Stimulated activated naive CD4-positive, alpha-beta T cell (primary cell): Measurements from ENCODE around the gene ZNF608.

ENCODE experiments used
- DNase-seq, 6 experiments: peaks; one replicate each; lab custom pipeline; 2025; lab: John Stamatoyannopoulos, UW

Gene ZNF608

DNA sequence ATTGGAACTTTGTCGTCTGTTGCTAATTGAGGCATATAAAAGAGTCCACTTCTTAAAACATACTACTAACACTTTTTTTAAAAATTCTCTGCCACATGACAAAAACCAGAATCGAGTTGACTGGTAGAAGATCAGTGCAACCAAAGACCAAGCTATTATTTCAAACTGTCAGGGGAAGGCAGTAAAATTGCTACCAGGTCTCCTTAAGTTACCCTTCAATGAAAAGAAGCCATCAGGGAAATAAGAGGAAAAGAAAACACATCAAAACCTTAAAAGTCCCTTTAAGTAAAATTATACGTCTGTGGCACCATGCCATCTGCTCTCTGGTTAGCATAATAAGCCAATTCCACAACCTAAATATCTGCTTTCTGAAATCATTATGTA lies 9.6 kb downstream of the ZNF608 start:
- no peak for DNase-seq

DNA sequence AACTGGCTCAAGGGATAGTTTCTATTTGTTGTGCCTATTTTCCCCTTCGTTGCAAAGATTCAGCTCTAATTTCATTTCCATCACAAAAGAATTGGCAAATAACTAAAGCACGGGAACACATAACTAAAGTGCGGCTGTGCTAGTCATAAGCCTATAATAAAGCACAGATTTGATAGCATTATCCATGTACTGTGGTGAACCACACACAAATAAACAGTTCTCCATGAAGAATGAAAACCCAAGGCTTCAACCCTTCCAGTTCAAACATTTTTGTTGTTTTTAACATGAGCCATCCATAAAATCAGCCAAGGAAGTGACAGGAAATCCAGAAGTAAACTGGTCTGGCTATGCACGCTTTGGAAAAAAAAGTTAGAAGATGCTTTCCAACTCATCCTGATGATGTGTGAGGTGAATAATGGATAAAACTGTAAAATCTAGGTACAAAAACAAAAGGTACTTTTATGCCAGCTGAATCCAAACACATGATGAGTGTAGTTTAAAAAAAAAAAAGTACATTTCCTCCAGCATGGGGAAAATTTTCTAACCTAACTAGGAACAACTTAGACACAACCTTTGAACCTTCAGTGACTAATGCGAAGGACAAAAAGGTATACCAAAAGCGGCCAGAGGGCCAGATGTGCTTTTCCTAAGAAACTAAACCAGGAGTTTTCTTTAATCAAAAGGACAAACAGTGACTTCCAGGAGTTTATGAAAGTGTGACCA lies 10.2 kb downstream of the ZNF608 start:
- no peak for DNase-seq

DNA sequence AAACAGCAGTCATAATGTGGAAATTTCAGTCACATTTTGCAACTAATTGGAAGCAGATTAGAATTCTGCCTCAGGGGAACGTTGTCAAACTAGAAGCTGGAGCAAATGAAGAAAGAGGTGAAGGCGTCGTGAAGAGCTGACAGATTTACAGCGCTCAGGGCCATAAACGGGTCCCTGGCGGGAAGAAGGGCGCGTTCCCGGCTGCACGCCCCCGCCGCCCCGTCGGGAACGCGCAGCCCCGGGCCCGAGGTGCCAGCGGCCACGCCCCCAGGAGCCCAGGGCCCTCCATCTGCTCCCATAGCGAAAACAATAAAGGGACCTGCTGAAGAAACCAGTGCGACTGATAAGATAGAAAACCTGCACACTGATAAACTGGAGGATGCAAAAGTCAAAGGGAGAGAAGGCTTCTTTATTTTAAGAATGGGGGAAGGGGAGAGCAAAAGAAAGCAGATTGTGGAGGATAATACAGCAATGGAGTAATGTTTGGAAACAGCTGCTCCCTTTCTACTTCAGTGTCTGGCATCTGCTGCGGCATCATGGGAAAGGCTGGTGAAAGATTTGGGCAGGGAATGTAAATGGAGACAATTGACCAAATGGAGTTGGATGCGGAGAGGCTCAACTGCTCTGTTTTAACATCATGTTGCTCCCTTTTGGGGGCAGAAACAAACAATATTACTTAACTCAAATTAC lies 11.1 kb downstream of the ZNF608 start:
- DNase-seq, result no peak

DNA sequence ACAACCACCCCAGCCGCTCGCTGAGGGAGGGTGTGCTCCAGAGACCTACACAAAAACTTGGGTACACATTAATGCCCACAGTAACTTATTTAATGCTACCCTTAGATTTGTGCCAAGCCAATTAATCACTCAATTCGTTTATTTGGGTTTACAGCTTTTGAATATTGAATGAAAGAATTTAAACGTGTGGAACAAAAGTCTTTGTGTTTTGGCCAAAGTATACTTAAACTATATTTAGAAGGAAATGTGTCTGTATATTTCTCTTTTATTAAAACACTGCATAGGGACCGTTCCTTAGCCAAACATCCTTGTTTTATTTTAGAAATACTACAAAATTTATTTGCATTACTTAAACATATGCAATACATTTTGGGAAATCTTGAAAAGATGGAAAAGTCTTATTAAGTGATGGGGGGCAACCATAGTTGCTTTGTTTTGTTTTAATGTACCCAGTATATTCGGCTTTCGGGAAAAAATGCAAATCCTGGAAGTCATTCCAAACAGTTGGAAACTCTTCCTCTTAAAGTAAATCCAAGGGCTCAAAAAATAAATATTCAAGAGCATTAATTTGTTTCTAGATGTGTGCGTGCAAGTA lies 11.8 kb downstream of the ZNF608 start:
- DNase-seq, result no peak

DNA sequence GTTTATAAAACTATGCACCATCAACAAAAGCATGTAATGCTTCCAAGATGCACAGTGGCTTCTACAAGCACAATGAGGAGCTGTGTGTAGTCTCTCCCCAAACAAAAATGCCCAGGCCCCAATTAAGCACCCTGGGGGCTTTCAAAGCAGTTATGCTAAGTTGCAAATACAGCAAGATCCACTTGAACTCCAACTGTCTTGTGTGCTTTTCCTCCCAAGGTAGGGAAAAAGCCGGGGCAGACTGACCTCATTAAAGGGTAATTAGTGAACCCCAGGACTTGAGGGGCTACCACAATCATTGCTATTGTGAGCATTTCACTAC lies 13.1 kb downstream of the ZNF608 start:
- no peak for DNase-seq

DNA sequence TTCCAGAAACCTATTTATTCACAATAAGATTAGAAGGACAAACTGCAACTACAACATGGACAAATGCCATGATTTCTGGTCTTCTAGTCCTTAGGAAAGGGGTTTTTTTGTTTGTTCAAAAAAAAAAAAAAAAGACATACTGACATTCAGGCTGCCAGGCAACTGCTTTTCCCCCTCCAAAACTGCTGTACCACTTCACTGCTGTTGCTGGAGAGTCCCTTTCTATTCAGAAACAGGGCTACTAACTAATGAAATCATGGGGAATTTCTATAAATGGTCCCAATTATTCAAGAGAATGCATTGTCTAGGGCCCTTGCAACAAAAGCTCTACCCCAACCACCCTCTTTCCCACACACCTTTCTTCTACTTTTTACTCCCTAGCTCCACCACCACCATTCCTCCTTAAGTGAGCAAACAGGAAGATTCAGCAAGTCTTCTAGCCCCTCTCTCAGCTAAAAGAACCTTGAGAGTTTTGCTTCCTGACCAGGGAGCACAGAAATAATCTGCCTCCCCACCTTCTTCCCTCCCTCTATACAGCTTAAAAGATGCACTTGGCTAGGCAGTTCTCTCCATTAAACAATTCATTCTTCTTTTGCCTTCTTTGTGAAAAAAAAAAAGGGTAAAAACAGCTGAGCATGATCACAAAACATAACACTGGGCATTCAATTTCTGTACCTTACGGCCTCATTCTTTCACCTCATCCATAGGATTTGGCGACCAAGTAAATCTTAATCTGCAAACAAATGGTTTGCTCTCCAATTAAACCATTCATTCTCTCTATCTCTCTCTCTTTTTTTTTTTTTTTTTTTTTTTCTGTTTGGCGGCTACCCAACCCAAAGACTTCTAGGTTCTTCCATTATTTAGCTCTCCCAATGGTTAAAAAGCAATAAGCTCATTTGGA lies 13.8 kb downstream of the ZNF608 start:
- DNase-seq, result no peak

DNA sequence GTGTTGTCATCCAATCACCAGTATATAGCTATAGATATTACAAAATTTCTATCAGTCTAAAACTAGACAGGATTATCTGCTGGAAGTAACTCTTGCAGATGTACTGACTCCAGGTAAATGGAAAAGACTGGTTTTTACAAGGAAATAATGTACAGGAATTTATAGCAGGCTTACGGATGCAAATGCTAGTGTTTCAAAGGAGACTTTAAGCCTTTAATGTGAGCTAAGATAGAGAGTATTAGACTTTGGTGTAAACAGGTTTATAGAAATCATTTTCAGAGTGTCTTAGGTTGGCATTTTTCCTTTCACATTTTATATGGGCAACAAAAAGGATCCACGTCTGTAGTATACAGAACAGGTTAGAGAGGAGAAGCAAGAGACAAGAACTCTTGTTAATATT lies 16.1 kb downstream of the ZNF608 start:
- DNase-seq, result no peak

DNA sequence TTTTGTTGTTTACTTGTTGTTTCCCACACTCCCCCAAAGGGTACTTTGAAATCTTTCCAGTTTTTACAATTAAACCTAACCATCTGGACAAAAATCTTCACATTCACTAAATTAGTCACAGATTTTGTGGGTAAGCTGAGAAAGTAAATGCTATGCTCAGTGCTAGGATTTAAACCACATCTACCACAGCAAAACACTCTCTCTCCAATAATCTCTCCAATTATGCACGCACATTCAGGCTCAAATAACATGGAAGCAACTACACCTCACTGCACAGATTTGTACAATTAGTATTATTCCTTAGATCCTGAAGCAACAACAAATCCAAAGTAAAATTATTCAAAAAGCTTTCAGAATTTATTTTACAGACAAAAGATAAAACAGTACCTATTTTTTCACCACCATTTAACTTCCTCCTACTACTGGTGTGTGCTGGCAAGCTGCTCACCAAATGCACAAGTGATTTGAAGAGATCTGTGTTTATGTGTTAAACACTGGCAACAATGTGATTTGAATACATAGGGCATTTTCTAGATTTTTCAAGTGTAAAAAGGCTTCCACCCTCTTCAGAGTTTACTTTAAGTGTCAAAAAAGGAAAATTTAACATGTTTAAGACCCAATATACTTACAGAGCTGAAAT lies 16.6 kb downstream of the ZNF608 start:
- no peak for DNase-seq

DNA sequence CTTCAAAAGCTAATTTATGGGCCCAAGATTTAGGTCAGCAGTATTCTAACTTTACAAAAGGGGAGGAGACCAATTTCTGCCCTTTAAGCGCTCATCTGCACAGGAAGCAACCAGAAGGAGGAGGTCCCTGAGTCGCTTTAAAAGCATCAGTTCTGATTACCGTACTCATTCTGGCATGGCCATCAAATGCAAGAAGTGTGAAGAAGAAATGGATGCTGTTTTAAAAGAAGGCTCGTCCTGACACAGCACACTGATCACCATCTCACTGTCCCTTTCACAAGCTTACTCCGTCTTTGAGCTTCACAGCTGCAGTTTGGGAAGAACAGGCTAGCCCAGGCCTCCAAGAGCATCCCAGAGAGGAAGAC lies 17.5 kb downstream of the ZNF608 start:
- no peak for DNase-seq

DNA sequence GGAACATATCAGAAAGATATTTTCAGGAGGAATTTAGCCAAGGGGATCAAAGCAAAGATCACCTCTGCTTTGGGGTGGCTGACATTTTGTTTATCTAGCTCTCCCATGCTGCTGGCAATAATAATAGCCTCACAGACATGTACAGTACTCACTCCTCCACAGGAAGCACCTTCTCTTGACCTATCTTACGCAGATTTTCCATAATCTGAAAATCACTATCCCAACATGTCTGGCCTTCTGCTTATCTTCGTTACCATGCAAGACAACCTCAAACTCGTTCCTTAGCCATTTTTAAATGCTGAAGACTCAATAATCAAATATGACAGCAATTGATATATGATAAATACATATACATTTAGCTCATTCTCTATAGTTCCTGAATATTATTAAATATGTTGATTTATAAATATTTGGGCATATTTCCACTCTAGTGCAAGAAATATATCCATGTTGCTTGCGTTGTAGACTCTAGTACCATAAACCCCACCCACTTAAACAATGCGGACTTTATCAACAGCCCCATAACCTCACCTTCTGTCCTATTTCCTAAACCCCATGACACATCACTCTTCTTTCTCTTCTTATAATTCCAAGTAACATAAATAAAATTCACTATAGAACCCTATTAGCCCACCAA lies 18.0 kb downstream of the ZNF608 start:
- no peak for DNase-seq

DNA sequence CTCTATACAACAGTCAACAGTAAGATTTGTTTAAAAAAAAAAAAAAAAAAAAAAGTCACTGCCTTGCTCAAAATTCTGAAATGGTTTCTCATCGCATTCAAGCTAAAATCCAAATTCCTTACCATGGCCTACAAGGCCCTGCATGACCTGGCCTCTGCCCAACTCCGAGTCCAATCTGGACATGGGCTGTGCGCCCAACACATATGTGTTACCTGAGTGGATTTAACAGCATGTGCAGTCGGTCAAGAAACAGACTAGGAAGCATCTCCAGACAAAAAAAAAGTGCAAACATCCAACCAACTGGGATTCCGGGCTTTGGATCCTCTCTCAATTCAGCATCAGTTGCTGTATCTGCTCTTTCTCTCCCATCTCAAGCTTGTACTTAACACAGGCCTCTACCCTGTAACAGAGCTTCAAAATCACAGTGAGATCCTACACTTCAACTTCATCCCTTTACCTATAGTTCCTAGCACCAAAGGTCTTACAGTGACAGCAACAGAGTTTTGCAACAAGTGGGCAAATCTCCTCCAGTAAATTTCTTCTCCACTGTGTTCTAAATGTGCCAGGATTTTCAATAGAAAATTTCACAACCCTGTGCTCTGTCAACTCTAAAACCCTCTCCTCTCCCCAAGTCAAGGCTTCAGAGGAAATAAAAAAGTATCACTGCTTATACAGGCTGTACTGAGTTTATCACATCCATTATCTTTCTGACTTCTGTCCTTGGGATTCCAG lies 19.6 kb downstream of the ZNF608 start:
- no peak for DNase-seq

DNA sequence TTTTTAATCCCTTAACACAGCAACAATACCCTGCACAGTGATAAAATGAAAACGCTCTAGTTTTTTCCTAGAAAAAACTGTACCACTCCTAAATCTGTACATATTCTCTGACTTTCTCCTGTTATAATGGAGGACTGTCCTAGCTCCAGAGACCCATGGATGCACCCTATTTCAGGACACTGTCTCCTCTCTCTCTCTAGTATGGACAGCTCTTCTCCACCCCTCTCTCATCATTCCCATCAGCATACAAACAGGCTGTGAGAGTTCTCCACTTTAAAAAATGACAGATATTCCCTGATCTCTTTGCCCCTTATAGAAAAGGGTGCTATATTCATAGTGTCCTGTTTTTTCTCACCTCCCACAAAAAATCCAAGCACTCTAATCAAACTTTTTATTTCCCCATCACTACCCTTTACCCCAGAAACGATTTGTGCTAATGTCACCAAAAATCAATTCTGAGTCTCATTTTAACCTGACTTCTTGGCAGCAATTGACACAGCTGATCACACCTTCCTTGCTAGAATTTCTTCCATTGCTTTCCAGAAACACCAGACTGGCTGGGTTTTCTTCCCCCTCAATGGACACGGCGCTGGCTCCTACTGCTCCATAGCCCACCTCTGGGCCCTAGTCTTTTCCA lies 20.7 kb downstream of the ZNF608 start:
- DNase-seq, result no peak

DNA sequence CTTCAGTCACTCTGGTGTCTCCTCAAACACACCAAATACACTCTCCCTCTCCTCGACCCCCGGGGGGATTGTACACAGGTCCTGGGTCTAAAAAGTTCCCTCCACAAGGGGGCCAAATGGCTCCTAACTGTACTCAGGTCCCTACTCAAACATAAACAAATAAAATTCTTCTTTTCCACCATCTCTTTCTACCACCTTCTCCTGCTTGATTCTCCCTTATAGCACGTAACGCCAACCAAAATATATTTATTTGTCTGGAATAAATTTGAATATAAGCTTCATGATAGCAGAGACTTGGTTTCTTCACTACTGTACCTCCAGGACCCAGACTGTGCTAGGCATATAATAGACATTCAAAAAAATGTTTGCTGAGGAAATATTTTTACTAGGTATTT lies 21.4 kb downstream of the ZNF608 start:
- no peak for DNase-seq

DNA sequence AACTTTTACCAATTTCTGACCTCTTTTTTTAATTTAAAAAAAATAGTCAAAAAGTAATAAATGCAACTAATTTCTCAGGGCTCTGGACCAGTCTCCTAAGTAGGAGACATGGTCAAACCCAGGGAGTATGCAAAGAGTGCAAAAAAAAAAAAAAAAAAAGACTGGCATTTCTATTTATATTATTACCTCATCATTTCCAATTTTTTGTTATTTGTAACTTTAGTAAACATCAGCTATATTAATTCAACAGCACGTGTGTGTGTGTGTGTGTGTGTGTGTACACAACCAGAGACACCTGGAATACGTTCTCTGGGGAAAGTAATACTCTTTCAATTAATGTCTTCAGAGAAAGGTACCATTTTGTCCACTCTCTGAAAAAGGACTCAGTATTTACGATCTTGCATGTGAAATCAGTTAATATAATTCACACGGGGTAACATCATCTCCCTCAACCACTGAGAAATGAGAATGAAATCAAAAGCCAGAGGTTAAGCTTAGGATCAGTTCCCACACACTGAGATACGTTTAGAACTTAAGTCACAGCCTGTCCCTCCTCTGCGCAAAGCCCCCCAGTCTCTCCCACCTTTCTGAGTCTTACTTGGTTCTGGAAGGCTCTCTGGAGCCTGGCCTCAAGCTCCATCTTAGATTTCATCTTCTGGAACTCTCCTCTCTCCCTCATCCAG lies 21.9 kb downstream of the ZNF608 start:
- no peak for DNase-seq

DNA sequence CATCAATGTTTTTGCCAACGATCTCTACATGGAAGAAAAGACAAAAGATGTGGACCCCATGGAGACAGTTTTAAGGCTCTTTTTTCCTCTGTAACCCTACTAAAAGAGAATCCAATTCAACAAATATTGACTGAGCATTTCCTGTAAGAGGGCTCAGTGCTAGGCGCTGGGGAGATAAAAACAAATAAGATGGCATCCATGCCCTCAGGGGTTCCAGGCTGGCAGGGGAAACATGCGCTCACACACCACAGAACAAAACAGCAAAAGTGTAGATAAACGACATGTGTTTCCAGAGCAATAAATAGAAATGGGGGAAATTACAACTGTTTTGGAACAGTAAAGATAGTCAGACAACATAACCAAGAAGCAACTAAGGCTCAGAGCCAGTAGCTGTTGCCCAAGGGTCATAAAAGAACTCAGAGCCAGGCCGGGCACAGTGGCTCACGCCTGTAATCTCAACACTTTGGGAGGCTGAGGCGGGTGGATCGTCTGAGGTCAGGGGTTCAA lies 25.2 kb downstream of the ZNF608 start:
- no peak for DNase-seq

DNA sequence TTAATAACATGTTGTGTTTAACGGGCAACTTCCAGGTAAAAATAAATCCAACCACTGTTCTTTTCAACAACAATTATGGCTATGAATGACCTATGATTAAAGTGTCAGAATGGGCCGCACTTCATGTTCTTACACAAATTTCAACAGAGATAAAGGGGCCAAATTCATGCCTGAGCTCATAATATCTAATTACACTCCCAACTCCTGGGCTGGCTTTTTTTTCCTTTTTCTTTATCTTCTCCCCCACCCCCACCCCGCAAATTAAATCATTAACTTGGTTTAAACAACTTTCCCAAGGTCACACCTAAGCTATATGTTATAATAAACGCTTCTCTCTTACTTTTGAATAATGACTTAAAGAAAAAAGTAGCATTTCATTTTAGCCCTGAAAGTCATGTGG lies 25.8 kb downstream of the ZNF608 start:
- no peak for DNase-seq

DNA sequence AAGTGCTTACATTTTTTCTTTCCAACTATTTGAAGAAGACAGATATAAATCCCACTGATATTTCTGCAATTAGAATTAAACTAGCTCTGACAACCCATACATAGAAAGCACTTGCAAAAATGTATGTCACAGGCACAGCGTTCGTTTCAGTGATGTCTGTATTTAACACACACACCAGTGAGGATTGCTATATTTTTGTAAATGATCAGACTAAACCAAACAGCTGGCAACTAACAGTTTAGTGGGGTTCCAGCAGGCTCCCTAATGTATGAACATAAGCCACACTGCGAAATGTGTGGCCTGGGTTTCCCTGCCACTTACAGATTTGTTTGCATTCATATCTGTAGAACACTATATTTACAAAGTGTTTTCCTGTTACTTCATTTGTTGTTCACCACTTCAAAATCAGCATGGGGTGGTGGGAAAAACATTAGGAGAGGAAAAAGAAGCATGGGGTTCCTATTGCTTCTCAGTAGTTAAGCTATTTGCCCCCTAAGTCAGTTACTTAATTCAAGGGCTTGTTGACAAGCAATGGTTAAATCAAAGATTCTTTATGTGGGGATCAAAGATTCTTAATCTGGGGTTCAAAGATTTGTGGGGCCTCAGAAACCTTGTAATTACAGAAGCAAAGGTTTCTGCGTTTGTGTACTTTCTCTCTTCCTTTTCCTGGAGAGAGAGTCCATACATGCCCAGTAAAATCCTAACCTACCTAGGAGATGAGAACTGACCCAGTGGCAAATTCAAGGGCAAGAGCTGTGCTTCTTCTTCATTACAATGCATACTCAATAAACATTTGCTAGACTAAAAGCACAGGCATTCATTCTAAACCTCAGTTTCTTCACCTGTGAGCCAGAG lies 27.1 kb downstream of the ZNF608 start:
- no peak for DNase-seq

DNA sequence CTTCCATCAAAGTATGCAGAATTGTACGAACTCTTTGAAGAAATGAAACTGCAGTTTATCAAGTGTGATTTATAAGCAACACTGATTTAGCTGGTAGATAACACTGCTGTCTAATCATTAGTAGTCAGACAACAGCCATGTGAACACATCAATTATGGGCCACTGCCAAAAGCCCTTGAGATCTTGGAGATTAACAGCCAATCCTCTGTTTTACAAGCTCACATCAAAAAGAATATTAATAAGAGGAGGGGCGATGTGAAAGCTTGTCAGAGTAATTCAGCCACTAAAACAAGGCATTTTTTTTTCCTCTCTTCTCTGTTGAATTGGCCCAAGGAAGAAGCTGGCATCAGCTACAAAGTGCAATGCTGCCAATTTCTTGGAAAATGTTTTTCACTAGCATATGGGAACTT lies 28.1 kb downstream of the ZNF608 start:
- DNase-seq, result no peak

DNA sequence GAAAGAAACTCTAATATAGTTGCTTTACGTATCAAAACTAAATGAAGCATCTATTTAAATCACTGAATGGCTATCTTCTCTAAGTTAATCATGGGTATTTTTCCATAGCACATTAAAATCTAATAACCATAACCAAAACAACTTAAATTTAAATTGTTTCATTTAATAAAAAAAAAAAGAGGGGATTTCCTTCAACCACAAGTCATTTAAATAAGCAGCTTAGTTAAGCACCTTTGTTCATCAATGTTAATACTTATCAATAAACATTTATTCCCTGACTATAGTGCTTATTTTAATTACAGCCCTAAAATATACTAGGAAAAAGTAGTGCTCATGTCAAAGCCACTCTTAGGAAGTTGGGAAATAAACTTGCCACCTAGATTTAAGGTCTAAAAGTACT lies 30.3 kb downstream of the ZNF608 start:
- no peak for DNase-seq
